ENCODE results near the gene HK3.

HK3 gene, protein sequence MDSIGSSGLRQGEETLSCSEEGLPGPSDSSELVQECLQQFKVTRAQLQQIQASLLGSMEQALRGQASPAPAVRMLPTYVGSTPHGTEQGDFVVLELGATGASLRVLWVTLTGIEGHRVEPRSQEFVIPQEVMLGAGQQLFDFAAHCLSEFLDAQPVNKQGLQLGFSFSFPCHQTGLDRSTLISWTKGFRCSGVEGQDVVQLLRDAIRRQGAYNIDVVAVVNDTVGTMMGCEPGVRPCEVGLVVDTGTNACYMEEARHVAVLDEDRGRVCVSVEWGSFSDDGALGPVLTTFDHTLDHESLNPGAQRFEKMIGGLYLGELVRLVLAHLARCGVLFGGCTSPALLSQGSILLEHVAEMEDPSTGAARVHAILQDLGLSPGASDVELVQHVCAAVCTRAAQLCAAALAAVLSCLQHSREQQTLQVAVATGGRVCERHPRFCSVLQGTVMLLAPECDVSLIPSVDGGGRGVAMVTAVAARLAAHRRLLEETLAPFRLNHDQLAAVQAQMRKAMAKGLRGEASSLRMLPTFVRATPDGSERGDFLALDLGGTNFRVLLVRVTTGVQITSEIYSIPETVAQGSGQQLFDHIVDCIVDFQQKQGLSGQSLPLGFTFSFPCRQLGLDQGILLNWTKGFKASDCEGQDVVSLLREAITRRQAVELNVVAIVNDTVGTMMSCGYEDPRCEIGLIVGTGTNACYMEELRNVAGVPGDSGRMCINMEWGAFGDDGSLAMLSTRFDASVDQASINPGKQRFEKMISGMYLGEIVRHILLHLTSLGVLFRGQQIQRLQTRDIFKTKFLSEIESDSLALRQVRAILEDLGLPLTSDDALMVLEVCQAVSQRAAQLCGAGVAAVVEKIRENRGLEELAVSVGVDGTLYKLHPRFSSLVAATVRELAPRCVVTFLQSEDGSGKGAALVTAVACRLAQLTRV

DNA sequence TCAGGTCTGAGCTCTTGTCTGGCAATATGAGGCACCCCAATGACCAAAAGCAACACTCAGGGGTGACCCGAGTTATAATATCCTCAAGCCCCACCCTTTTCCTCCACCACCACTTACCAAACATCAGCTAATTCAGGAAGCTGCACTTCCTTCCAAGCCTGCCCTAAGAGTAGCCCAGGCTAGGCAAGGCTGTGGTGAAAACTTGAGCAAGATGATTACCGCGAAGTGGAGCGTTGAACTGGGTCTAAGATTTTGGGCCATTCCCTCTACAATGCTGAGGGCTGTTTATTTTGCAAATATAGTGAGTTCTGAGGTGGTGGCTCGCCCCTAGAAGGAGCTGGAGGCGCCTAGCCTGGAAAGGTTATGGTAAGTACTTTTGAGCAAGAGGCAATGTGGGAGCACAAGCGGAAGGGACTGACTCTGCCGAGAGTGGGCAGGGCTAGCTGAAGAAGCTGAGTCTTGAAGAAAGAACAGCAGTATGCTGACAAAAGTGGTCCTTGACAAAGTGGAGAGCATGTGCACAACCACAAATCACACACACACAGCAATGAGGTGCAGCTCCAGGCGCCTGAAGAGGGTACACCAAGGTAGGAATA, at the start of gene HK3:
Gene HK3, minus strand, starts transcription at position 51 of the 596 bp plus-strand sequence. CDS start 3,187 bp downstream, outside the sequence.
- H3K4me3 ChIP-seq (ENCODE audit: low read depth, low read length), result no peak within 1 kb of the TSS
- TF ChIP-seq CTCF (IDR thresholded peaks at IDR 0.05; ENCODE audit: low read depth, low read length), result no peak

DNA sequence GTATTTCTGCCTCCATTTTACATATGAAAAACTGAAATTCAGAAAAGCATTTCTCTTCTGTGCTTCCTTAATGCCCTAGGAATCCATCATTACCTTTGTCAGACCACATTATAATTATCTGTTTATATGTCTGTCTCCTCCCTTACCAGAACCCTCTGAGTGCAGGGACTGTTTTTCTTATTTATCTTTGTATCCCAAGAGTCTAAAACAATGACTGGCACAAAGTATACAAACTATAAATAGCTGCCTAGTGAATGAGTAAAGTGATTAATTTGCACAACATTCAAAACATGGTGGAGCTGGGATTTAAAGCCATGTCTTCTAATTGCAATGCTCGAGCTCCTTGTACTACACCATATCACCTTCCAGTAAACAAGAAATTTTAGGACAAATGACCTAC, 49.3 kb upstream of the HK3 start:
- no peak for TF ChIP-seq CTCF (IDR thresholded peaks at IDR 0.05; ENCODE audit: low read depth, low read length)
- H3K4me3 ChIP-seq (ENCODE audit: low read depth, low read length), result no peak overlapping the region

- no peak for TF ChIP-seq CTCF (IDR thresholded peaks at IDR 0.05; ENCODE audit: low read depth, low read length)
These were observed 48.7 kb upstream of the HK3 start for GRCh38 chr5:176947847-176948246.

GRCh38 chr5:176944268-176944667, 45.1 kb upstream of the HK3 start:
- TF ChIP-seq CTCF (IDR thresholded peaks at IDR 0.05; ENCODE audit: low read depth, low read length), result no peak
- no peak overlapping the region for H3K4me3 ChIP-seq (ENCODE audit: low read depth, low read length)

More at GRCh38 chr5:176947847-176948246, 48.7 kb upstream of the HK3 start:
- H3K4me3 ChIP-seq (ENCODE audit: low read depth, low read length), result no peak overlapping the region

DNA sequence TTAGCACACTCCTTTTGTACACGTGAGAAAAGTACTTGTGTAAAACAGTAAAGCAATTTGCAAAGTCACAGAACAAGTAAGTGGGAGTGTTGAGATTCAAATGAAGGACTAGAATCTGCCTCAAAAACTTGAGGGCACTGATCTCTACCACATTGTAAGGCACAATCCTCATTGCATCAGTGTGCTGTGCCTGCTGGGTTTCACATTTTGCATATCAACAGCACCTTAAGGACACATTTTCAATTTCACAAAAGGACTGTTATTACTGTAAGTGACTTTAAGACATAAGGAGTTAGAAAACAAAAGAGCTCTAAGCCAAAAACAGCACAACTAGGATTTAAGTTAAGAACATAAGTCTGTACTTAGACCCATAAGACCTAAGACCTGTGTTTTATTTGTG, 44.7 kb upstream of the HK3 start:
- no peak overlapping the region for H3K4me3 ChIP-seq (ENCODE audit: low read depth, low read length)
- TF ChIP-seq CTCF (IDR thresholded peaks at IDR 0.05; ENCODE audit: low read depth, low read length), result no peak

- H3K4me3 ChIP-seq (ENCODE audit: low read depth, low read length), result no peak overlapping the region
- no peak for TF ChIP-seq CTCF (IDR thresholded peaks at IDR 0.05; ENCODE audit: low read depth, low read length)
These were observed 42.8 kb upstream of the HK3 start for GRCh38 chr5:176941951-176942350.

All from WI38 (cell line).